OCI-LY1 (cell line): ENCODE data around the gene C2orf68.
"Not testable (repeated sequence)": the region's sequence is repeated elsewhere in the genome, so short reads cannot be mapped to it uniquely, and the experiment has no call there.

ENCODE experiments used
- H2AFZ ChIP-seq: fragments of 200-600 bp; sonication (generic), shearing (Covaris generic); 2 replicates; pipeline ENCODE4 v1.6.0; 2014; ENCODE audit warnings: antibody characterized with exemption, mild to moderate bottlenecking, low read length
- H3F3A ChIP-seq: fragments of 200-600 bp; sonication (generic), shearing (Covaris generic); 2 replicates; pipeline ENCODE4 v1.6.0; 2014; ENCODE audit warnings: mild to moderate bottlenecking, antibody characterized with exemption, low read length, moderate library complexity; ENCODE audit not compliant: insufficient read depth
- H3K27ac ChIP-seq: fragments of 200-600 bp; sonication (generic); 2 replicates; pipeline ENCODE4 v1.5.1; 2014; ENCODE audit warnings: low read length, mixed run types, mild to moderate bottlenecking, low read depth; ENCODE audit not compliant: poor library complexity, severe bottlenecking
- H3K27me3 ChIP-seq: fragments of 200-600 bp; sonication (generic); 2 replicates; pipeline ENCODE4 v1.6.0; 2014; ENCODE audit warnings: antibody characterized with exemption, mild to moderate bottlenecking, low read length, moderate library complexity; ENCODE audit not compliant: insufficient read depth
- H3K36me3 ChIP-seq: fragments of 200-600 bp; sonication (generic); 2 replicates; pipeline ENCODE4 v1.6.1; 2014; ENCODE audit warnings: mild to moderate bottlenecking, antibody characterized with exemption, low read length, moderate library complexity, mixed read lengths; ENCODE audit not compliant: insufficient read depth
- H3K4me1 ChIP-seq: fragments of 200-600 bp; sonication (generic); 2 replicates; pipeline ENCODE4 v1.5.1; 2014; ENCODE audit warnings: mild to moderate bottlenecking, low read length, moderate library complexity; ENCODE audit not compliant: insufficient read depth, severe bottlenecking
- H3K4me2 ChIP-seq: fragments of 200-600 bp; sonication (generic), shearing (Covaris generic); 2 replicates; pipeline ENCODE4 v1.6.1; 2014; ENCODE audit warnings: low read length
- H3K4me3 ChIP-seq: fragments of 200-600 bp; sonication (generic); 2 replicates; pipeline ENCODE4 v1.5.1; 2014; ENCODE audit warnings: low read length, low read depth, mild to moderate bottlenecking, mixed read lengths; ENCODE audit not compliant: poor library complexity, severe bottlenecking
- H3K79me2 ChIP-seq: fragments of 200-600 bp; shearing (Covaris generic); 2 replicates; pipeline ENCODE4 v1.6.1; 2016; ENCODE audit warnings: mixed run types, low read length, mixed read lengths; ENCODE audit not compliant: insufficient read depth
- H3K9ac ChIP-seq: fragments of 200-600 bp; sonication (generic), shearing (Covaris generic); 2 replicates; pipeline ENCODE4 v1.6.1; 2014; ENCODE audit warnings: mild to moderate bottlenecking, low read length, mixed read lengths
- H3K9me2 ChIP-seq: fragments of 200-600 bp; sonication (generic), shearing (Covaris generic); 2 replicates; pipeline ENCODE4 v1.6.1; 2014; ENCODE audit warnings: low read depth, mild to moderate bottlenecking, low read length, mixed read lengths
- H3K9me3 ChIP-seq: fragments of 200-600 bp; shearing (Covaris generic); 2 replicates; pipeline ENCODE4 v1.6.1; 2014; ENCODE audit warnings: low read length, mixed read lengths
- H4K20me1 ChIP-seq: fragments of 200-600 bp; sonication (generic), shearing (Covaris generic); 2 replicates; pipeline ENCODE4 v1.6.0; 2016; ENCODE audit warnings: mild to moderate bottlenecking, low read length; ENCODE audit not compliant: insufficient read depth
- CTCF ChIP-seq: fragments of 200-600 bp; sonication (generic), shearing (Covaris generic); IDR thresholded peaks from 2 replicates; pipeline ENCODE4 v1.5.1; 2017; ENCODE audit warnings: mild to moderate bottlenecking, antibody characterized with exemption, low read length, moderate library complexity, mixed read lengths
- EZH2 ChIP-seq: fragments of 200-600 bp; sonication (generic), shearing (Covaris generic); IDR thresholded peaks from 2 replicates; pipeline ENCODE4 v1.8.0; 2017; ENCODE audit warnings: borderline replicate concordance, mixed run types, mild to moderate bottlenecking, antibody characterized with exemption, low read length, moderate library complexity, mixed read lengths

Gene C2orf68

GRCh38 chr2:85606116-85606455 is 5.8 kb downstream of the C2orf68 start:
- Histone ChIP-seq H3K9me2 (no peaks in the 10 kb centered on the region), H3K9ac (no peak overlapping the region), H3K27me3 (no peaks in the 10 kb centered on the region), H3K79me2 (no peaks in the 10 kb centered on the region), H3K27ac (no peak overlapping the region), H3F3A (no peaks in the 10 kb centered on the region), H3K4me2 (no peak overlapping the region), H3K4me3 (no peak overlapping the region), H3K9me3 (no peaks in the 10 kb centered on the region), H2AFZ (no peak overlapping the region), H3K36me3 (peaks cover 30% of the 10 kb centered on the region), H3K4me1 (peaks cover 21% of the 10 kb centered on the region), H4K20me1 (no peaks in the 10 kb centered on the region)
- TF ChIP-seq CTCF (no peak), EZH2 (no peak)

GRCh38 chr2:85605406-85606115 is 6.3 kb downstream of the C2orf68 start:
- H3F3A ChIP-seq: no peaks in the 10 kb centered on the region
- no peak overlapping the region for H3K4me3 ChIP-seq
- H3K4me2 ChIP-seq: no peak overlapping the region
- peaks cover 30% of the 10 kb centered on the region for H3K36me3 ChIP-seq
- H3K9me2 ChIP-seq: no peaks in the 10 kb centered on the region
- H3K9me3 ChIP-seq: no peaks in the 10 kb centered on the region
- no peak overlapping the region for H3K27ac ChIP-seq
- no peak overlapping the region for H3K9ac ChIP-seq
- no peaks in the 10 kb centered on the region for H3K79me2 ChIP-seq
- H3K27me3 ChIP-seq: no peaks in the 10 kb centered on the region
- TF ChIP-seq EZH2 (no peak), CTCF (no peak)
- peaks cover 17% of the 10 kb centered on the region for H3K4me1 ChIP-seq
- no peaks in the 10 kb centered on the region for H4K20me1 ChIP-seq
- H2AFZ ChIP-seq: no peak overlapping the region

- H4K20me1 ChIP-seq: no peaks in the 10 kb centered on the region
- no peak overlapping the region for H3K27ac ChIP-seq
- peaks cover 30% of the 10 kb centered on the region for H3K36me3 ChIP-seq
- H3K4me2 ChIP-seq: no peak overlapping the region
- no peaks in the 10 kb centered on the region for H3K9me2 ChIP-seq
- H3K4me3 ChIP-seq: no peak overlapping the region
- TF ChIP-seq CTCF: no peak
- TF ChIP-seq EZH2: no peak
- no peak overlapping the region for H2AFZ ChIP-seq
- H3K9me3 ChIP-seq: no peaks in the 10 kb centered on the region
- no peaks in the 10 kb centered on the region for H3F3A ChIP-seq
- H3K79me2 ChIP-seq: no peaks in the 10 kb centered on the region
- no peaks in the 10 kb centered on the region for H3K27me3 ChIP-seq
- no peak overlapping the region for H3K9ac ChIP-seq
- H3K4me1 ChIP-seq: peaks cover 11% of the 10 kb centered on the region
Observed at GRCh38 chr2:85604568-85605339, 7.1 kb downstream of the C2orf68 start.

- H4K20me1 ChIP-seq, H3K9ac ChIP-seq, H3K4me2 ChIP-seq, H3K4me3 ChIP-seq, H2AFZ ChIP-seq, H3K9me3 ChIP-seq, H3F3A ChIP-seq, H3K9me2 ChIP-seq, H3K27me3 ChIP-seq, H3K27ac ChIP-seq, H3K79me2 ChIP-seq: not testable (repeated sequence)
- Histone ChIP-seq H3K36me3 (peaks cover 26% of the 10 kb centered on the region), H3K4me1 (peaks cover 11% of the 10 kb centered on the region)
Observed at GRCh38 chr2:85604133-85604444, 7.8 kb downstream of the C2orf68 start.
